ENCODE results near the gene GIN1. TPM values are rescaled to one million over a fixed set of nuclear protein-coding genes. Genes with fewer than 3 reads are reported as not detected.

GIN1 gene
- total RNA-seq, 1 experiment from 2014 or later, result 6.6 TPM

DNA sequence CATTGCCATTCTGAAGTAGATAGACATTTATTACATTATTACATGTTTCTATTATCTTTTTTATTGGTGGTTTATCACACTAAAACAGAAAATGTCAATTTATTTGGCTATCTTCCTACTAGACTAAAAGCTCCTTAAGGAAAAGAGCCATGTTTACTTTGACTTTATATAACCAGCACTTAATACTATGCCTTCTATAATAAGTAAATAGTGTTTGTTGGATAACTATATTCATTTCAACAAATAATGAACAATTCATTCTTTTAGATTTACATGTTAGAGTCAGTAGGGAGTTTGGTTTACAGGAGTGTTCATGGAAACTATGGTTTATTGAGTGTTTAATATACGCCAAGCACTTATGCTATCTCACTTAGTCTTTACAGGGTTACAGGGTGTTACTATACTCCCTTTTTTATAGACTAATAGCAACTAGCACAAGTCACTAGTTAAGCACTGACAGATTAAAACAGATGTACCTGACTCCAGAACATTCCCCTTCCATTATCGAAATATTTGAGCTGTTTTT, 7.4 kb upstream of the GIN1 start:
- no peak overlapping the region for H2BK5ac ChIP-seq (ENCODE audit: insufficient read length, low read length)
- H3K14ac ChIP-seq (ENCODE audit: insufficient read depth, low read length), result no peak overlapping the region
- no peak overlapping the region for H2BK12ac ChIP-seq (ENCODE audit: insufficient read length, low read depth, low read length)
- no peak overlapping the region for H3K4me3 Mint-ChIP-seq
- H3K27ac Mint-ChIP-seq, result no peak overlapping the region
- H3T11ph ChIP-seq (ENCODE audit: low read length), result no peak overlapping the region
- H3K4me1 ChIP-seq (ENCODE audit: insufficient read depth, low read length), result no peaks in the 10 kb centered on the region
- H3K27me3 ChIP-seq (ENCODE audit: insufficient read depth, low read length), result no peaks in the 10 kb centered on the region
- no peak overlapping the region for H3K18ac ChIP-seq (ENCODE audit: insufficient read length, low read depth, low read length)
- no peak overlapping the region for H4K8ac ChIP-seq (replicated peaks; ENCODE audit: insufficient read length, low read depth, low read length)
- no peak overlapping the region for H4K5ac ChIP-seq (ENCODE audit: insufficient read length, low read depth, low read length)
- H2BK15ac ChIP-seq (ENCODE audit: low read depth, low read length), result no peak overlapping the region
- H3K9ac ChIP-seq (ENCODE audit: extremely low read depth, insufficient read length, low read length), result no peak overlapping the region
- H3K4me2 ChIP-seq (ENCODE audit: insufficient read depth, insufficient read length, low read length), result no peak overlapping the region
- no peaks in the 10 kb centered on the region for H3K4me1 Mint-ChIP-seq
- peaks cover 0 to 2% (median 0%) of the 10 kb centered on the region in 3 experiments; a peak in 1 of 7 replicates for H3K36me3 Mint-ChIP-seq (ENCODE audit: insufficient read depth in 1 of 3, low read depth in 3 of 3)
- no peak for DNase-seq
- H3K79me2 ChIP-seq (ENCODE audit: insufficient read depth, low read length), result no peaks in the 10 kb centered on the region
- no peaks in the 10 kb centered on the region for H3K79me1 ChIP-seq (ENCODE audit: insufficient read depth, low read depth, low read length, poor library complexity, severe bottlenecking)
- H2BK120ac ChIP-seq (ENCODE audit: low read depth, low read length, poor library complexity, severe bottlenecking), result no peak overlapping the region
- no peaks in the 10 kb centered on the region for H4K20me1 ChIP-seq (ENCODE audit: control insufficient read depth, insufficient read depth, insufficient read length)
- WGBS (ENCODE audit: extremely low coverage, insufficient read length, low lambda C conversion rate), result no CpG with 5 or more reads among the region's 2 CpGs
- no peaks in the 10 kb centered on the region for H3K27me3 Mint-ChIP-seq (ENCODE audit: low read depth)
- H3K4ac ChIP-seq (ENCODE audit: low read depth, low read length), result no peak overlapping the region
- no peaks in the 10 kb centered on the region for H3K9me3 ChIP-seq (ENCODE audit: control insufficient read depth, low read depth, low read length)
- H2AFZ ChIP-seq (ENCODE audit: low read length), result no peak overlapping the region
- no peaks in the 10 kb centered on the region for H3K23me2 ChIP-seq (ENCODE audit: insufficient read length, low read depth, low read length, poor library complexity, severe bottlenecking)
- no peak overlapping the region for H3K56ac ChIP-seq (ENCODE audit: insufficient read length, low read depth, low read length)
- TF ChIP-seq, protein P1, sequence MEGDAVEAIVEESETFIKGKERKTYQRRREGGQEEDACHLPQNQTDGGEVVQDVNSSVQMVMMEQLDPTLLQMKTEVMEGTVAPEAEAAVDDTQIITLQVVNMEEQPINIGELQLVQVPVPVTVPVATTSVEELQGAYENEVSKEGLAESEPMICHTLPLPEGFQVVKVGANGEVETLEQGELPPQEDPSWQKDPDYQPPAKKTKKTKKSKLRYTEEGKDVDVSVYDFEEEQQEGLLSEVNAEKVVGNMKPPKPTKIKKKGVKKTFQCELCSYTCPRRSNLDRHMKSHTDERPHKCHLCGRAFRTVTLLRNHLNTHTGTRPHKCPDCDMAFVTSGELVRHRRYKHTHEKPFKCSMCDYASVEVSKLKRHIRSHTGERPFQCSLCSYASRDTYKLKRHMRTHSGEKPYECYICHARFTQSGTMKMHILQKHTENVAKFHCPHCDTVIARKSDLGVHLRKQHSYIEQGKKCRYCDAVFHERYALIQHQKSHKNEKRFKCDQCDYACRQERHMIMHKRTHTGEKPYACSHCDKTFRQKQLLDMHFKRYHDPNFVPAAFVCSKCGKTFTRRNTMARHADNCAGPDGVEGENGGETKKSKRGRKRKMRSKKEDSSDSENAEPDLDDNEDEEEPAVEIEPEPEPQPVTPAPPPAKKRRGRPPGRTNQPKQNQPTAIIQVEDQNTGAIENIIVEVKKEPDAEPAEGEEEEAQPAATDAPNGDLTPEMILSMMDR (conservative IDR thresholded peaks at IDR 0.05), result no peak
- H4K91ac ChIP-seq (ENCODE audit: insufficient read length, low read depth, low read length), result no peak overlapping the region
- H3K23ac ChIP-seq (ENCODE audit: insufficient read length, low read depth, low read length), result no peak overlapping the region
- H3K9me3 Mint-ChIP-seq, result no peaks in the 10 kb centered on the region
- no peak overlapping the region for H2BK20ac ChIP-seq (ENCODE audit: low read depth, low read length, poor library complexity, severe bottlenecking)
- no peak overlapping the region for H2AK5ac ChIP-seq (ENCODE audit: insufficient read length, low read length)
- H3K27ac ChIP-seq (ENCODE audit: insufficient read length, low read depth, low read length), result no peak overlapping the region
